ENCODE results near the gene ZFYVE21. TPM values are rescaled to one million over a fixed set of nuclear protein-coding genes. Genes with fewer than 3 reads are reported as not detected.

ZFYVE21 gene
- total RNA-seq, 1 experiment from 2014 or later: 49.7 TPM

GRCh38 chr14:103686831-103687485, 28.7 kb upstream of the ZFYVE21 start:
- Histone ChIP-seq H2BK15ac (ENCODE audit: low read depth, low read length) (no peak overlapping the region), H3K27me3 (ENCODE audit: insufficient read depth, low read length) (no peaks in the 10 kb centered on the region), H3K79me1 (ENCODE audit: insufficient read depth, low read depth, low read length, poor library complexity, severe bottlenecking) (no peaks in the 10 kb centered on the region), H2BK5ac (ENCODE audit: insufficient read length, low read length) (no peak overlapping the region), H3K23ac (ENCODE audit: insufficient read length, low read depth, low read length) (no peak overlapping the region), H3K9me3 (ENCODE audit: control insufficient read depth, low read depth, low read length) (no peaks in the 10 kb centered on the region), H3K4ac (ENCODE audit: low read depth, low read length) (no peak overlapping the region), H4K91ac (ENCODE audit: insufficient read length, low read depth, low read length) (no peak overlapping the region), H3K4me1 (ENCODE audit: insufficient read depth, low read length) (no peaks in the 10 kb centered on the region), H4K20me1 (ENCODE audit: control insufficient read depth, insufficient read depth, insufficient read length) (no peaks in the 10 kb centered on the region), H3K79me2 (ENCODE audit: insufficient read depth, low read length) (0 out of 2 replicates have a peak, but pooled peaks cover 2% of the 10 kb centered on the region), H3K14ac (ENCODE audit: insufficient read depth, low read length) (no peak overlapping the region), H3K9ac (ENCODE audit: extremely low read depth, insufficient read length, low read length) (no peak overlapping the region), H3K18ac (ENCODE audit: insufficient read length, low read depth, low read length) (no peak overlapping the region), H3K56ac (ENCODE audit: insufficient read length, low read depth, low read length) (no peak overlapping the region), H3T11ph (ENCODE audit: low read length) (no peak overlapping the region), H4K5ac (ENCODE audit: insufficient read length, low read depth, low read length) (no peak overlapping the region), H2AK5ac (ENCODE audit: insufficient read length, low read length) (no peak overlapping the region), H2BK120ac (ENCODE audit: low read depth, low read length, poor library complexity, severe bottlenecking) (no peak overlapping the region), H3K4me2 (ENCODE audit: insufficient read depth, insufficient read length, low read length) (no peak overlapping the region), H4K8ac (replicated peaks; ENCODE audit: insufficient read length, low read depth, low read length) (no peak overlapping the region), H2AFZ (ENCODE audit: low read length) (no peak overlapping the region), H2BK20ac (ENCODE audit: low read depth, low read length, poor library complexity, severe bottlenecking) (no peak overlapping the region), H3K23me2 (ENCODE audit: insufficient read length, low read depth, low read length, poor library complexity, severe bottlenecking) (no peaks in the 10 kb centered on the region), H2BK12ac (ENCODE audit: insufficient read length, low read depth, low read length) (no peak overlapping the region), H3K27ac (ENCODE audit: insufficient read length, low read depth, low read length) (no peak overlapping the region)
- Mint-ChIP-seq H3K27ac (peak overlapping the region in 2 of 3 experiments; percentile 75 to 80; a peak in 3 of 7 replicates), H3K9me3 (no peaks in the 10 kb centered on the region), H3K36me3 (ENCODE audit: insufficient read depth in 1 of 3, low read depth in 3 of 3) (peaks cover 2 to 66% (median 50%) of the 10 kb centered on the region in 3 experiments; a peak in 6 of 7 replicates), H3K27me3 (ENCODE audit: low read depth) (no peaks in the 10 kb centered on the region), H3K4me1 (no peaks in the 10 kb centered on the region; a peak in 2 of 4 replicates), H3K4me3 (no peak overlapping the region)
- WGBS (ENCODE audit: extremely low coverage, insufficient read length, low lambda C conversion rate): no CpG with 5 or more reads among the region's 19 CpGs
- DNase-seq: no peak
- TF ChIP-seq CTCF (conservative IDR thresholded peaks at IDR 0.05): no peak
